ENCODE results near the gene ARHGAP24. TPM values are rescaled to one million over a fixed set of nuclear protein-coding genes. Genes with fewer than 3 reads are reported as not detected.
"Not testable (repeated sequence)": the region's sequence is repeated elsewhere in the genome, so short reads cannot be mapped to it uniquely, and the experiment has no call there.

Gene ARHGAP24
- total and polyA plus RNA-seq, 8 donors, result 10.5 to 34.7 (median 17.1) TPM

DNA sequence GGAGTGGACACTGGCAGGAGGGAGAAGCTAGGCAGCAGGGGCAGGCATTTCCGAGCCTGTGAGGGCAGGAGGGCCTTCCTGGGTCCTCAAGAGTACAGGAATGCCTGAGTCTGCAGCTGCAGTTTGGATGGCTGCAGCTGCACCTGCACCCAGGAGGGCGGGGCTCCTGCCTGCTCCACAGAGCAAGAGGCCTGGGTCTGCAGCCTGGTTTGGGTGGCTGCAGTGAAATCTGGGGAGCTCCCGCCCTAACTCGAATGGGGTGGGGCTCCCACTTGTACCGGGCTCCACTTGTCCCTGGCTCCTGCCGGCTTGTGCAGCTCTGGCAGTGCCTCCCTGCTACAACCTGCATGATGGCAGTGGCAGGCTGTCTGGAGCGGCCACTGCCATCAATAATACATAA lies 436.0 kb downstream of the ARHGAP24 start:
- H3K27ac ChIP-seq, result no peak overlapping the region
- no peak overlapping the region for H3K4me3 ChIP-seq
- no peaks in the 10 kb centered on the region for H3K9me3 ChIP-seq
- H3K36me3 ChIP-seq, result no peaks in the 10 kb centered on the region
- no peaks in the 10 kb centered on the region for H3K27me3 ChIP-seq
- ATAC-seq (no peak), DNase-seq (peak in 2 of 6 donors; percentile 44 to 54), FAIRE-seq (no peak)
- peaks cover 10 to 28% (median 25%) of the 10 kb centered on the region in 3 donors for H3K4me1 ChIP-seq
- 87 to 94% methylated on average over 7 of the region's 7 CpGs for WGBS, 2 donors
- TF ChIP-seq, protein P1, sequence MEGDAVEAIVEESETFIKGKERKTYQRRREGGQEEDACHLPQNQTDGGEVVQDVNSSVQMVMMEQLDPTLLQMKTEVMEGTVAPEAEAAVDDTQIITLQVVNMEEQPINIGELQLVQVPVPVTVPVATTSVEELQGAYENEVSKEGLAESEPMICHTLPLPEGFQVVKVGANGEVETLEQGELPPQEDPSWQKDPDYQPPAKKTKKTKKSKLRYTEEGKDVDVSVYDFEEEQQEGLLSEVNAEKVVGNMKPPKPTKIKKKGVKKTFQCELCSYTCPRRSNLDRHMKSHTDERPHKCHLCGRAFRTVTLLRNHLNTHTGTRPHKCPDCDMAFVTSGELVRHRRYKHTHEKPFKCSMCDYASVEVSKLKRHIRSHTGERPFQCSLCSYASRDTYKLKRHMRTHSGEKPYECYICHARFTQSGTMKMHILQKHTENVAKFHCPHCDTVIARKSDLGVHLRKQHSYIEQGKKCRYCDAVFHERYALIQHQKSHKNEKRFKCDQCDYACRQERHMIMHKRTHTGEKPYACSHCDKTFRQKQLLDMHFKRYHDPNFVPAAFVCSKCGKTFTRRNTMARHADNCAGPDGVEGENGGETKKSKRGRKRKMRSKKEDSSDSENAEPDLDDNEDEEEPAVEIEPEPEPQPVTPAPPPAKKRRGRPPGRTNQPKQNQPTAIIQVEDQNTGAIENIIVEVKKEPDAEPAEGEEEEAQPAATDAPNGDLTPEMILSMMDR (IDR thresholded peaks at IDR 0.05), result no peak
- intact Hi-C loops (cut with DNase I), result no loop called here

DNA sequence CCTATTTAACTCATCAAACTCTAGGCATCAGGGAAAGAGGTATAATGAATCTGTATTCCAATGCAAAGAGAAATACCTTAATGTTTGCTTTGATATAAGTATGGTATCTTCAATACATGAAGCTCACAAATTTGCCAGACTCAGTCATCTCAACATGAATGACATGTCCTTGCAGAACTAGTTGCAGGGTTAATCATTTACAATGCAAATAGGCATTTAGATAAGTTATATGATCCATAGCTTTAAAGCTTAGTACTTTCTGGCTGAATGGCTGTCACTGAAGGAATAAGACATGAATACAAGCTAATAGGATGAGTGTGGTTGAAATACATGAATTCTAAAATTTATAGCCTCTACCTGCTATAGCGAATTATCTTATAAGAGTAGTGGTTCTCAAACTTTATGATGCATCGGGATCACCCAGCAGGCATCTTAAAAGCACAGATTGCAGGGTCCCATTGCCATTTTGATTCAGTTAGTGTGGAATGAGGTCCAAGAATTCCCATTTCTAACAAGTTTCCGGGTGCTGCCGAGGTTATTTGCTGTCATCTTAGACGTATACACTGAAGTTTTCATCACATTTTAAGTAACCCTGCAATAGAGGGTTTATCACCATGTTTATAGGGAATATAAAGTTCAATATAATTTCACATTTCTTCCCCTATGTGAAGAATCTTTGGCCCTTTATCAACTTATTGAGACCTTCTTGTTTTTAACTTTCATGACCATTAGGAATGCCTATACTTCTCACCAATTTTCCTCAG lies 439.2 kb downstream of the ARHGAP24 start:
- 84 to 93% methylated on average over 5 of the region's 5 CpGs for WGBS, 2 donors
- FAIRE-seq (peak; percentile 29), DNase-seq (no peak), ATAC-seq (peak in 2 of 4 donors; percentile 12 to 26)
- peaks cover 10 to 23% (median 15%) of the 10 kb centered on the region in 3 donors for H3K4me1 ChIP-seq
- TF ChIP-seq, protein P1 (IDR thresholded peaks at IDR 0.05), result no peak
- H3K27me3 ChIP-seq, result no peaks in the 10 kb centered on the region
- H3K36me3 ChIP-seq, result no peaks in the 10 kb centered on the region
- H3K4me3 ChIP-seq, result no peak overlapping the region
- intact Hi-C loops (cut with DNase I), result no loop called here
- H3K27ac ChIP-seq, result no peak overlapping the region
- no peaks in the 10 kb centered on the region for H3K9me3 ChIP-seq

DNA sequence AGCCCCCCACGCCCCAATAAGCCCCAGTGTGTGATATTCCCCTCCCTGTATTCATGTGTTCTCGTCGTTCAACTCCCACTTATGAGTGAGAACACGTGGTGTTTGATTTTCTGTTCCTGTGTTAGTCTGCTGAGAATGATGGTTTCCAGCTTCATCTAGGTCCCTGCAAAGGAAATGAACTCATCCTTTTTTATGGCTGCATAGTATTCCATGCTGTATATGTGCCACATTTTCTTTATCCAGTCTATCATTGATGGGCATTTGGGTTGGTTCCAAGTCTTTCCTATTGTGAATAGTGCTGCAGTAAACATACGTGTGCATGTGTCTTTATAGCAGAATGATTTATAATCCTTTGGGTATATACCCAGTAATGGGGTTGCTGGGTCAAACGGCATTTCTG lies 440.6 kb downstream of the ARHGAP24 start:
- H3K4me1 ChIP-seq, result peaks cover 8 to 13% (median 10%) of the 10 kb centered on the region in 3 donors

DNA sequence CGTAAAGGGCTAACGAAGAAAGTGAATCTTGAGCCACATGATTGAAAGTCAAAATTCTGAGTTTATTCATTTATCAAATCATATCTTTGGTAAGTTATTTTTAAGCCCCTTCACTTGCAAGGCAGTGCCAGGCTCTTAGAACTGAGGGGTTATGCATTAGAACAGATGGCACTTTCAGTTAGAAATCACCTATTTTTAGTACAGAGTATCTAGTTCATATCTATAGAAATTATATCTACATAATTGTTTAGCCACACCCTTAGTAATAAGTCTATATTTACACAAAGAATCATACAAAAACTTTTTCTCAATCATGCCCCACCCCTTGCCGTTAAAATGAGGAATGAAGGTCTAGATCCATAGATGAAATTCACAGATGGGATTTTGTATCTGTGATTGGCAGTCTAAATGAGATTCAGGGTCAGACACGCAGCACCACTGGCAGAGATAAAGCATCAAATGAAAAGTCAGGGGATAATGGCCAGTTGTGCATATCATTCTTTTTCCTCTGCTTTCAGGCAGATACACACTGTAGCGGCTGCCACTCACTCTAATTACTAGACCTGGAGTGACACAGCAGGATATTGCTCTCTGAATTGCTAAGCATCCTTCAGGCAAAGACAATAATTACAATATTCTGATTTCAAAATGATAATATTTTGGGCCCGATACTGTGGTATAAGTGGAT lies 444.4 kb downstream of the ARHGAP24 start:
- H3K27me3 ChIP-seq, result no peaks in the 10 kb centered on the region
- intact Hi-C loops (cut with DNase I), result no loop called here
- WGBS, 2 donors, result 88 to 89% methylated on average over 6 of the region's 6 CpGs

More for the DNA sequence above, 440.6 kb downstream of the ARHGAP24 start:
- H3K27me3 ChIP-seq; H3K27ac ChIP-seq; FAIRE-seq; intact Hi-C loops (cut with DNase I); H3K4me3 ChIP-seq; ATAC-seq; DNase-seq; H3K36me3 ChIP-seq; H3K9me3 ChIP-seq: not testable (repeated sequence)
- 96% methylated on average over 6 of the region's 6 CpGs for WGBS, 2 donors

DNA sequence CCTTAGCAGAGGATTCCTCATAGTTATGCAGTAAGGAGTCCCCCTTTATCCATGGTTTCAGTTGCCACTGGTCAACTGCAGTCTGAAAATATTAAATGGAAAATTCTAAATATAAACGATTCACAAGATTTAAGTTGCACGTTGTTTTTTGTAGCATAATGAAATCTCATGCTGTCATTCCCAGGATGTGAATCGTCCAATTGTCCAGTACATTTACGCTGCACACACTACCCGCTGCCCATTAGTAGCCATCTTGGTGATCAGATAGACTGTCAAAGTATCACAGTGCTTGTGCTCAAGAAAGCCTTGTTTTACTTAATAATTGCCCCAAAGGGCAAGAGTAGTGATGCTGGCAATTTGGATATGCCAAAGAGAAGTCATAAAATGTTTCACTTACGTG lies 450.1 kb downstream of the ARHGAP24 start:
- Histone ChIP-seq H3K27ac (no peak overlapping the region), H3K4me3 (no peak overlapping the region), H3K36me3 (no peaks in the 10 kb centered on the region), H3K4me1 (peaks cover 11 to 23% (median 14%) of the 10 kb centered on the region in 3 donors), H3K27me3 (no peaks in the 10 kb centered on the region), H3K9me3 (no peaks in the 10 kb centered on the region)
- 96 to 97% methylated on average over 6 of the region's 6 CpGs for WGBS, 2 donors
- FAIRE-seq, result no peak
- no peak for ATAC-seq
- intact Hi-C loops (cut with DNase I), result no loop called here
- no peak for DNase-seq
- TF ChIP-seq, protein P1 (IDR thresholded peaks at IDR 0.05), result no peak

More for the DNA sequence above, 444.4 kb downstream of the ARHGAP24 start:
- Histone ChIP-seq H3K4me3 (no peak overlapping the region), H3K4me1 (no peaks in the 10 kb centered on the region), H3K36me3 (no peaks in the 10 kb centered on the region), H3K27ac (no peak overlapping the region), H3K9me3 (no peaks in the 10 kb centered on the region)
- DNase-seq (no peak), ATAC-seq (no peak), FAIRE-seq (no peak)
- TF ChIP-seq, protein P1 (IDR thresholded peaks at IDR 0.05), result no peak
